NOMO-1 treated with dmso at 0.1 percent for 144 hours (cell line): ENCODE data around the gene NBL1.
"Not testable (repeated sequence)": the region's sequence is repeated elsewhere in the genome, so short reads cannot be mapped to it uniquely, and the experiment has no call there.

Source experiments
- DNase-seq: peaks from one replicate; lab custom pipeline; 2025; ENCODE audit not compliant: unreplicated experiment; lab: John Stamatoyannopoulos, UW

Gene NBL1

GRCh38 chr1:19621274-19621950 is 22.7 kb upstream of the NBL1 start:
- no peak for DNase-seq

- DNase-seq, result no peak
Observed at GRCh38 chr1:19622204-19622603, 21.9 kb upstream of the NBL1 start.

- DNase-seq, result no peak
Observed at GRCh38 chr1:19623523-19623922, 20.6 kb upstream of the NBL1 start.

- no peak for DNase-seq
Observed at GRCh38 chr1:19625291-19625937, 18.7 kb upstream of the NBL1 start.

- DNase-seq, result no peak
Observed at GRCh38 chr1:19628879-19629278, 15.2 kb upstream of the NBL1 start.

- DNase-seq, result no peak
Observed at GRCh38 chr1:19629357-19629756, 14.8 kb upstream of the NBL1 start.

GRCh38 chr1:19630192-19630591 is 13.9 kb upstream of the NBL1 start:
- not testable (repeated sequence) for DNase-seq

GRCh38 chr1:19630720-19631395 is 13.3 kb upstream of the NBL1 start:
- DNase-seq, result no peak

- no peak for DNase-seq
Observed at GRCh38 chr1:19632211-19632610, 11.9 kb upstream of the NBL1 start.

GRCh38 chr1:19633106-19633505 is 11.0 kb upstream of the NBL1 start:
- no peak for DNase-seq

- DNase-seq, result not testable (repeated sequence)
Observed at GRCh38 chr1:19635064-19635463, 9.0 kb upstream of the NBL1 start.

GRCh38 chr1:19635646-19636045 is 8.5 kb upstream of the NBL1 start:
- no peak for DNase-seq

GRCh38 chr1:19636065-19636464 is 8.0 kb upstream of the NBL1 start:
- DNase-seq, result no peak

GRCh38 chr1:19636749-19637148 is 7.4 kb upstream of the NBL1 start:
- not testable (repeated sequence) for DNase-seq

GRCh38 chr1:19637606-19638005 is 6.5 kb upstream of the NBL1 start:
- DNase-seq, result no peak

- not testable (repeated sequence) for DNase-seq
Observed at GRCh38 chr1:19639228-19639627, 4.9 kb upstream of the NBL1 start.

GRCh38 chr1:19639999-19640362 is 4.1 kb upstream of the NBL1 start:
- no peak for DNase-seq

- DNase-seq, result no peak
Observed at GRCh38 chr1:19640363-19641316, 3.5 kb upstream of the NBL1 start.

GRCh38 chr1:19643121-19643520 is 990 bp upstream of the NBL1 start:
- no peak for DNase-seq

GRCh38 chr1:19644395-19644680 is 227 bp downstream of the NBL1 start:
- DNase-seq, result no peak

- DNase-seq, result no peak
Observed at GRCh38 chr1:19644681-19645410, 735 bp downstream of the NBL1 start.
